HepG2 (cell line): ENCODE data around the gene MTOR. TPM values are rescaled to one million over a fixed set of nuclear protein-coding genes. Genes with fewer than 3 reads are reported as not detected.
A peak's percentile ranks its signal among the peaks of the same experiment; 100 is the strongest.

Source experiments
- ARHGAP35 ChIP-seq: sonication (generic); formaldehyde crosslinking; IDR thresholded peaks from 2 replicates; pipeline ENCODE4 v1.9.0; 2022; ENCODE audit warnings: mild to moderate bottlenecking, inconsistent platforms, moderate library complexity, missing genetic modification reagents, borderline replicate concordance
- ARID3A ChIP-seq: IDR thresholded peaks from 2 replicates; pipeline ENCODE4 v1.6.1; 2012; ENCODE audit warnings: low read depth, low read length, improper control_type of control experiment
- CHD4 ChIP-seq: fragments of 200-600 bp; sonication (generic); IDR thresholded peaks from 2 replicates; pipeline ENCODE4 v1.7.0; 2017; ENCODE audit warnings: mild to moderate bottlenecking, low read length, borderline replicate concordance
- CREM ChIP-seq, 2 experiments: sonication (generic) in 1 of 2; formaldehyde crosslinking in 1 of 2; IDR thresholded peaks; 2 replicates each; pipeline versions ENCODE4 v1.4.0 to v1.6.1; 2016 to 2020; ENCODE audit warnings: antibody characterized with exemption in 1 of 2, mild to moderate bottlenecking in 1 of 2, missing genetic modification reagents in 1 of 2
- DZIP1 ChIP-seq: sonication (generic); formaldehyde crosslinking; IDR thresholded peaks from 2 replicates; pipeline ENCODE4 v1.5.0; 2020; ENCODE audit warnings: mild to moderate bottlenecking, missing genetic modification reagents
- GLMP ChIP-seq: sonication (generic); formaldehyde crosslinking; IDR thresholded peaks from 2 replicates; pipeline ENCODE4 v1.9.0; 2021; ENCODE audit warnings: missing genetic modification reagents, mild to moderate bottlenecking, borderline replicate concordance
- HOXD1 ChIP-seq: sonication (generic); formaldehyde crosslinking; IDR thresholded peaks from 2 replicates; pipeline ENCODE4 v1.5.0; 2020; ENCODE audit warnings: missing genetic modification reagents
- LRRFIP1 ChIP-seq: sonication (generic); formaldehyde crosslinking; conservative IDR thresholded peaks from 2 replicates; pipeline ENCODE4 v1.4.0; 2020; ENCODE audit warnings: missing genetic modification reagents
- MXI1 ChIP-seq: IDR thresholded peaks from 3 replicates; pipeline ENCODE4 v1.6.1; 2012; ENCODE audit warnings: low read depth, low read length, inconsistent platforms, borderline replicate concordance
- SIX1 ChIP-seq: sonication (generic); formaldehyde crosslinking; IDR thresholded peaks from 2 replicates; pipeline ENCODE4 v1.4.0; 2020; ENCODE audit warnings: missing genetic modification reagents, borderline replicate concordance
- TRIM22 ChIP-seq: fragments of 450-650 bp; IDR thresholded peaks from 2 replicates; pipeline ENCODE4 v1.6.1; 2017
- ZBTB49 ChIP-seq: sonication (generic); formaldehyde crosslinking; IDR thresholded peaks from 2 replicates; pipeline ENCODE4 v1.4.0; 2020; ENCODE audit warnings: missing genetic modification reagents, borderline replicate concordance
- ZNF20 ChIP-seq: sonication (generic); formaldehyde crosslinking; IDR thresholded peaks from 2 replicates; pipeline ENCODE4 v1.4.0; 2020; ENCODE audit warnings: mild to moderate bottlenecking, moderate library complexity, missing genetic modification reagents
- ZNF644 ChIP-seq: IDR thresholded peaks from 2 replicates; pipeline ENCODE4 v1.6.1; 2016; ENCODE audit warnings: low read depth
- polyA plus RNA-seq, 8 experiments: library from polyadenylated mRNA; depleted of rRNA in 3 of 8; stranded (reverse) in 7 of 8; unstranded in 1 of 8; fragments of >200 nt; fragmentation: Illumina TruSeq in 4 of 8; extraction: Trizol in 4 of 8; gene quantifications; 2 replicates each; pipeline versions ENCODE4 v1.2.1 to v1.2.3, GENCODE V29; 2011 to 2016; ENCODE audit warnings: low read depth in 4 of 8, missing spikeins in 1 of 8, mixed read lengths in 1 of 8; ENCODE audit not compliant: insufficient read depth in 1 of 8
- total RNA-seq, 5 experiments: library from RNA; depleted of rRNA; stranded (reverse); fragments of >200 nt; fragmentation: Illumina TruSeq; extraction: Trizol; gene quantifications; 2 replicates each; pipeline ENCODE4 v1.2.3, GENCODE V29; 2016; ENCODE audit warnings: low read depth in 1 of 5

Gene MTOR
- total and polyA plus RNA-seq, 2 of the 13 experiments (the other 11 are each of a cell fraction or from before 2014, with no cell fraction given), result 24.6 to 34.6 TPM

GRCh38 chr1:11272832-11273594, 10.7 kb upstream of the MTOR start, which contains the start of gene UBIAD1 (continued):
- no peak for TF ChIP-seq ZBTB49 (CRISPR knock-in tag)
- no peak for TF ChIP-seq ARID3A
- TF ChIP-seq SIX1 (CRISPR knock-in tag), result no peak
- no peak for TF ChIP-seq DZIP1 (CRISPR knock-in tag)
- TF ChIP-seq CHD4, result no peak
- TF ChIP-seq CREM (IDR thresholded peaks at IDR 0.05), result no peak
- no peak for TF ChIP-seq CREM (CRISPR knock-in tag; IDR thresholded peaks at IDR 0.05)
- TF ChIP-seq TRIM22, result no peak
- no peak for TF ChIP-seq GLMP (CRISPR knock-in tag)
- no peak for TF ChIP-seq LRRFIP1 (CRISPR knock-in tag)
- TF ChIP-seq ZNF644 (CRISPR knock-in tag), result no peak
- no peak for TF ChIP-seq ZNF20 (CRISPR knock-in tag)
- TF ChIP-seq MXI1, result peak; percentile 95; the same call in 2 of the 3 replicates
- no peak; the same call in 1 of the 2 replicates for TF ChIP-seq HOXD1 (CRISPR knock-in tag)
- TF ChIP-seq ARHGAP35 (CRISPR knock-in tag), result peak; percentile 23; the same call in 1 of the 2 replicates
